ENCODE measurements around the gene UBTD1.

Gene UBTD1

GRCh38 chr10:97483506-97483905, 15.2 kb upstream of the UBTD1 start:
- no peak for DNase-seq (ENCODE audit: low read depth)

- no peak for DNase-seq (ENCODE audit: low read depth)
These were observed 14.8 kb upstream of the UBTD1 start for GRCh38 chr10:97483921-97484320.

GRCh38 chr10:97485647-97486281, 13.0 kb upstream of the UBTD1 start:
- DNase-seq (ENCODE audit: low read depth), result no peak

- no peak for DNase-seq (ENCODE audit: low read depth)
These were observed 8.1 kb upstream of the UBTD1 start for GRCh38 chr10:97490592-97490991.

DNA sequence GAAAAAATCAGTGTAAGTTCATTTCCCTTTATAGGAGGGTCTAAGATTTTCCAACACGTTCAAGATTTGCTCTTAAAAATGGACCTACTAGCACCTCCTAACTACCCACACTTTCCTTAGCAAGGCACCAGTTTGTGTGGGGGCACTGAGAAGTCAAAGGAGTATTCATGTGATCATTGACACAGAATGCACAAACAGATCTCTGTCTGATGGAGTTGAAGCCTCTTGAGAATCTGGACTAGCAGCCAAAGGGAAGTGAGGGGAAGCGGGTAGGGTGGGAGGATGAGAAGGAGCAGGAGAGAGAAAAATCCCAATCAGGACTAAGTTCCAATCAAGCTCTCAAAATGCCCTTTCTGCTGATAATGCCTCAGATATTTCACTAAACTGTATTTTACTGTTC, 4.6 kb upstream of the UBTD1 start:
- DNase-seq (ENCODE audit: low read depth), result no peak

DNA sequence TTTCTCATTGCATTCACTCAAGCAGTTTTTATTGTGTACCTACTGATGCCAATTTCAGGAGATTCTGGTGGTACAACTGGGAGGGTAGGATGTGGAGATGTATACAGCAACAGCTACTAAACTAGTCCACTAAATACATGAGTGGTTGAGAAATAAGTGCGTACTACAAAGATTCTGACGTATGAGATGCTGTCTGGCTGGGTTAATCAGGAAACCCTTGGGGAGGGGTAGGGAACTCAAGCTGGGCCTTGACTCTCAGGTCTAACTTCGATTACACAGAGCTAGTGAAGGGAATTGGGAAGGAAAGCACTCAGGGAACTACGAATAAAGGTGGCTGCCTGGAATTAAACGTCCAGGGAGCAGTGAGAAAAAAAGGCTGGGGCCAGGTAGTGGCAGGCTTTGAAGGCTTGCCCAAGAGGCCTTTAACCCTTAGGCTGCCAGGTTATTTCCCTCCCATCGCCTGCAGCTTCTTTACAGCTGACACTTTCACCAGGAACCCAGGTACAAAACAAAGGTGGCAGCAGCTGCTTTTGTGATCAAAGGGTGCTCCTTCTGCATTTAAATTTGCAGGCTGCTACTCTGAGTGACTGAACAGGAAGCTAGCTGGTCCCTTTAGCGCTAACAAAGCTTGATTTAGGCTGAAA, 3.7 kb upstream of the UBTD1 start:
- no peak for DNase-seq (ENCODE audit: low read depth)

DNA sequence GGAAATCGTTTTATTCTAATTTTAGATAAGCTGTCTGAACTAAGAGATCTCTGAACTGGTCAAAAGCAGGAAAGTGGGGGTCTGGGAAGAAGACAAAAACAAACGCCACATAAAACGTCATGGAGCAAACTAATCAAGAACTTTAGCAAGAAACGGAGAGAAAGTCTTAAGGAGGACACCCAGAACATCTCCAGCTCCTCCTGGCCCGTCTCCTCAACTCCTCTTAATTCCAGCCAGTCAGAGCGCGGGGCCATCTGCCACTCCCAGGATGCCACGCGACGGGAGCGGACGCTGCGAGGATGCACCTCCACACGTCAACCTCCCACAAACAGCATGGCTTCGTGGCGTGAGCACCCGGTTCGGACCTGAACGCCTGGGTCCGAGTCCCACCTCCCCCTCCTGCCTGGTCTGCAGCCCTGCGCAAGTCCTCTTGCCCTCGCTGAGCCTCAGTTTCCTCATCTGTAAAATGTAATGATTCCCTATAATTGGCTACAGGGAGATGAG, 1.1 kb upstream of the UBTD1 start:
- peak; percentile 53 for DNase-seq (ENCODE audit: low read depth)

- DNase-seq (ENCODE audit: low read depth), result peak; percentile 98
These were observed 466 bp upstream of the UBTD1 start, which contains the start of gene MMS19 for GRCh38 chr10:97498076-97498840. MMS19 (minus strand) TSS chr10:97498422; CDS start chr10:97498384, 38 bp downstream.

GRCh38 chr10:97499561-97500296, 1.0 kb downstream of the UBTD1 start:
- DNase-seq (ENCODE audit: low read depth), result no peak

GRCh38 chr10:97500297-97500575, 1.5 kb downstream of the UBTD1 start:
- DNase-seq (ENCODE audit: low read depth), result no peak

DNA sequence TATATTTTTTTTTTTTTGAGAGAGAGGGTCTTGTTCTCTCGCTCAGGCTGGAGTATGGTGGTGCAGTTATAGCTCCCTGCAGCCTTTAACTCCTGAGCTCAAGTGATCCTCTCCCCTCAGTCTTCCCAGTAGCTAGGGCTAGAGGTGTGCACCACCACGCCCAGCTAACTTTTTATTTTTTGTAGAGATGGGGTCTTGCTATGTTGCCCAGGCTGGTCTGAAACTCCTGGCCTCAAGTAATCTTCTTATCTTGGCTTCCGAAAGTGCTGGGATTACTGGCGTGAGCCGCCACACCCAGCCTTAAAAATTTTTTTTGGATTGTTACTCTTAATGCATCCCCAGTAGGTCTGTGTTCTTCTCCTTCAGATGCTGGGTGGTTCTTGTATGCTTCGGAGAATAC, 4.2 kb downstream of the UBTD1 start:
- no peak for DNase-seq (ENCODE audit: low read depth)

GRCh38 chr10:97503406-97503805, 4.7 kb downstream of the UBTD1 start:
- no peak for DNase-seq (ENCODE audit: low read depth)

- no peak for DNase-seq (ENCODE audit: low read depth)
These were observed 6.4 kb downstream of the UBTD1 start for GRCh38 chr10:97505152-97505551.

GRCh38 chr10:97506199-97506991, 7.7 kb downstream of the UBTD1 start:
- no peak for DNase-seq (ENCODE audit: low read depth)

DNA sequence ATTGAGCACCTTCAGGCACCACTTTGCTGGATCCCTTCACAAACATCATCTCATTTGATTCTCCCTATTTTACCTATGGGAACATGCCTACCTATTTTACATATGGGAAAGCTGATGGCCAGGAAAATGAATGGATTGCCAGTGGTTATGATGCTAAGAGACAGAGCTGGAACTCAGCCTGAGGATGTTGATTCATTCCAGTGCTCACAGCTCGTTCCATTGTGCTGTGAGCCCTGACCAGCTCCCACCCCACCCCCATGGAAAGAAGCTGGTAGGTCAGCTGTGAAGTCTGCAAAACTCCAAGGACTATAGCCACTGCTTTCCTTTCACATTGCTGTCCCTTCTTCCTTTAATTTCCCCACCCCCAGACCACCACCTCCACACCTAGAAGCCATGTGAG, 9.6 kb downstream of the UBTD1 start:
- peak; percentile 40 for DNase-seq (ENCODE audit: low read depth)

DNA sequence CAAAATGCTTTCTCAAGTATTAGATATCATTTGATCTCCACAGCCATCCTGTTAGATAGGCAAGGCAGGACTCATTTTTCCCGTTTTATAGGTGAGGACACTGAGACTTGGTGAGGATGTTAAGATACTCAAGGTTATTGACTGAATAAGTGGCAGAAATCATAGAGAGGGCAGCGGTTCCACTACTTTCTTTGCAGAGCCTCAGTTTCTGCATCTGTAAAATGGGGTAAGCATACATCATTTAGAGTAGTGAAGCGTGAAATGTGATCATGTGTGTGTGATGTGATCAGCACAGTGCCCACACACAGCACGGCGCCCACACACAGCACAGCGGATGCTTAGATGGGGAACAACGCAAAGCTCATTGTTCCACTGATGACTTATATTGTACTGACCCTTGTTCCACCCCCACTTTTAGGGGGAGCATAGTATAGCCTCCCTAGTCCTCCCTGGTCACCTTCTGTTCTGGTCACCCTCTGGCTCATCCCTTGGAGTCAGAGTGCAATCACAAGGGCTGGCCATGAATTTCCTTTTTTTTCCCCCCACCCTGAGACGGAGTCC, 10.5 kb downstream of the UBTD1 start:
- DNase-seq (ENCODE audit: low read depth), result no peak

DNA sequence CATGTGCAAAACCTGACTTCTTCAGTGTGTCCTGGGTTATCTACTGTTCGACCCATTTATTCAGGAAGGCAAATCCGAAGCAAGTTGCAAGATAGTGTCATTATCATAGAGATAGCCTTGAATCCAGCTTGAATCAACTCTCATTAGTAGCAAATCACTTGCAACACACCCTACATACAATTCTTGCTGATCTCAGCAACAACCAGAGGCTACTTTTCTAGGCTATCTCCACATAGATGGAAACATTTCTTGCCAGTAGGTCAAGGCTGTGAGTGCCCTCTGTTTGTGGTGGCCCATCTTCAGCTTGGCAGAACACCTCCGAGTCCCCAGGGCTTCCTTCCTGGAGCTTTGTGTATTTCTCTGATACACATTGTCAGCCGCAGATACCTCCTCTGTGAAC, 12.0 kb downstream of the UBTD1 start:
- DNase-seq (ENCODE audit: low read depth), result no peak

- no peak for DNase-seq (ENCODE audit: low read depth)
These were observed 13.2 kb downstream of the UBTD1 start for GRCh38 chr10:97511711-97512440.

DNA sequence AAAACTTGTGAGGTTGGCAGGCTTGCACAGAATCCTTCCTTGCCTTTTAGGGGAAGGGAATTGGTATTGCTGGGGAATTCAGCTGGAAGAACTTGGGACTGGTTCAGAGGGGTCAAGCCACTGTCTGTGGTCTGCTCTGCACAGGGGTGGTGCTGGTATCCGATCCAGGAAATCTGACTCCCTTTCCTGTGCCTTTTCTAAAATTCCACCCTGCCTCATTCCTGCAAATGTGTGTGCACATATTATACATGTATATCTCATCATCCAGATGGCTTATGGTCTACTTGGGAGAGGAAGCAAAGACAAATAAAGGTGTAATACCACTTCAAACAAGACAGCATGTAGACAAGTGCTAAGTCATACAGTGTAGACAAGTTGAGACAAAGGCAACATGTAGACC, 14.3 kb downstream of the UBTD1 start:
- no peak for DNase-seq (ENCODE audit: low read depth)

GRCh38 chr10:97514344-97514743, 15.6 kb downstream of the UBTD1 start:
- DNase-seq (ENCODE audit: low read depth), result no peak

Data from stromal cell of bone marrow (primary cell).